Progenitor cell of endocrine pancreas (in vitro differentiated cells): ENCODE measurements around the gene SLX4IP. TPM values are rescaled to one million over a fixed set of nuclear protein-coding genes. Genes with fewer than 3 reads are reported as not detected.

Source experiments
- DNase-seq: peaks from one replicate; pipeline ENCODE4 v3.0.0; 2021; ENCODE audit warnings: low spot score; ENCODE audit not compliant: unreplicated experiment
- H3K27ac Mint-ChIP-seq: 2 replicates; pipeline ENCODE4 v1.8.0; 2021; ENCODE audit warnings: mild to moderate bottlenecking, moderate library complexity, mixed read lengths
- H3K27me3 Mint-ChIP-seq: 2 replicates; pipeline ENCODE4 v1.8.0; 2021; ENCODE audit warnings: mixed read lengths
- H3K36me3 Mint-ChIP-seq: 2 replicates; pipeline ENCODE4 v1.8.0; 2022; ENCODE audit warnings: mixed read lengths; ENCODE audit not compliant: insufficient read depth
- H3K4me1 Mint-ChIP-seq: 2 replicates; pipeline ENCODE4 v1.8.0; 2021; ENCODE audit warnings: low read depth, mixed read lengths
- H3K4me3 Mint-ChIP-seq: 2 replicates; pipeline ENCODE4 v1.8.0; 2021; ENCODE audit warnings: low read depth, mild to moderate bottlenecking, moderate library complexity, mixed read lengths
- H3K9me3 Mint-ChIP-seq: 2 replicates; pipeline ENCODE4 v1.8.0; 2021; ENCODE audit warnings: low read depth, mixed read lengths
- microRNA-seq: library from miRNA; unstranded; fragments of <30 nt; microRNA quantifications from one replicate; pipeline ENCODE4 v1.1.0, GENCODE V29; 2020; ENCODE audit warnings: borderline number of aligned reads; ENCODE audit not compliant: unreplicated experiment
- total RNA-seq: library from RNA; stranded (reverse); gene quantifications from 2 replicates; pipeline ENCODE4 v1.2.1, GENCODE V29; 2021
- TF ChIP-seq, protein P1 (sequence below): fragments of 200-600 bp; sonication (generic); IDR thresholded peaks from one replicate; pipeline ENCODE4 v1.5.0; 2021; ENCODE audit warnings: antibody characterized with exemption, mild to moderate bottlenecking; ENCODE audit not compliant: unreplicated experiment

Gene SLX4IP
- total RNA-seq, 1 donor from 2014 or later, result 12.0 TPM

DNA sequence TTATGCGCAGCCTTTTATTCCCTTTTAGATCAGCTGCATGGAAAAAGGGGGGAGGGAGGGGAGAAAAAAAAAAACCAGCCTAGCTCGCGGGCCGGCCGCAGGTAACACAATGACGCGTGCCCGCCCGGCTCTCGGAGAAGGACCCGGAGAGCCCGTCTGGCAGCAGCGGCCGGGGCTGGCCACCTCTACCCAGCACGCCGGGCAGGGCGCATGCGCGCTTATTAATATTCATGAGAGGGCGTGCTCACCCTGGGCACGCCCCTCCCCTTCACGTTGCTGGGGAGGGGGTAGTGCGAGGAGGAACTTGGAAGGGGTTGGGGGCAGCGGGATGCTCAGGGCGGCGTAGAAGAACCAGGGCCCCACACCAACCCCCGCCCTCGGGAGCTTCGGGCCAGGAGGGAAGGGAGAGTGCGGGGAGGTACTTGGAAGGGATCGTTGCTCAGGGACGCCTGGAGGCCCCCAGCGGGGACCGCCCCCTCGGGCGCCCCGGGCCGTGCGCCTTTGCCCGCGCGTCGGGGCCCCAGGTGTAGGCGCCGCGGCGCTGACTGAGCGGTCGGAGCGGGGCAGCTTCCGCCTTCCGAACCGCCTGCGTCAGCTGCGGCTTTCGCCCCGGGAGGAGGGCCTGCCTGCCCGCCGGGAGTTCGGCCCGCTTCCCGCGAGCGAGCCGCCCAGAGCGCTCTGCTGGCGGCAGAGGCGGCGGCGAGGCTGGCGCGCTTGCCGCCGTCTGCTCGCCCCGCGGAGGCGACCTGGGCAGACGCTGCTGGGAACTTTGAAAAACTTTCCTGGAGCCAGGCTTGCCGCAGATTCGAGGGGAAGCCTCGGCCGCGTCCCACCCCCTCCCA lies 239.0 kb downstream of the SLX4IP start, which contains the start of gene JAG1:
Gene JAG1, minus strand, starts transcription at position 158 of the 842 bp plus-strand sequence. CDS start 469 bp downstream, outside the sequence.
- Mint-ChIP-seq H3K27me3 (no peaks in the 10 kb centered on the region), H3K4me3 (peak within 1 kb of the TSS; percentile 99), H3K4me1 (peaks cover 37% of the 10 kb centered on the region), H3K36me3 (peaks cover 21% of the 10 kb centered on the region), H3K9me3 (no peaks in the 10 kb centered on the region), H3K27ac (peak within 1 kb of the TSS; percentile 99)
- DNase-seq, result peak; percentile 94
- TF ChIP-seq, protein P1, sequence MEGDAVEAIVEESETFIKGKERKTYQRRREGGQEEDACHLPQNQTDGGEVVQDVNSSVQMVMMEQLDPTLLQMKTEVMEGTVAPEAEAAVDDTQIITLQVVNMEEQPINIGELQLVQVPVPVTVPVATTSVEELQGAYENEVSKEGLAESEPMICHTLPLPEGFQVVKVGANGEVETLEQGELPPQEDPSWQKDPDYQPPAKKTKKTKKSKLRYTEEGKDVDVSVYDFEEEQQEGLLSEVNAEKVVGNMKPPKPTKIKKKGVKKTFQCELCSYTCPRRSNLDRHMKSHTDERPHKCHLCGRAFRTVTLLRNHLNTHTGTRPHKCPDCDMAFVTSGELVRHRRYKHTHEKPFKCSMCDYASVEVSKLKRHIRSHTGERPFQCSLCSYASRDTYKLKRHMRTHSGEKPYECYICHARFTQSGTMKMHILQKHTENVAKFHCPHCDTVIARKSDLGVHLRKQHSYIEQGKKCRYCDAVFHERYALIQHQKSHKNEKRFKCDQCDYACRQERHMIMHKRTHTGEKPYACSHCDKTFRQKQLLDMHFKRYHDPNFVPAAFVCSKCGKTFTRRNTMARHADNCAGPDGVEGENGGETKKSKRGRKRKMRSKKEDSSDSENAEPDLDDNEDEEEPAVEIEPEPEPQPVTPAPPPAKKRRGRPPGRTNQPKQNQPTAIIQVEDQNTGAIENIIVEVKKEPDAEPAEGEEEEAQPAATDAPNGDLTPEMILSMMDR, result no peak

DNA sequence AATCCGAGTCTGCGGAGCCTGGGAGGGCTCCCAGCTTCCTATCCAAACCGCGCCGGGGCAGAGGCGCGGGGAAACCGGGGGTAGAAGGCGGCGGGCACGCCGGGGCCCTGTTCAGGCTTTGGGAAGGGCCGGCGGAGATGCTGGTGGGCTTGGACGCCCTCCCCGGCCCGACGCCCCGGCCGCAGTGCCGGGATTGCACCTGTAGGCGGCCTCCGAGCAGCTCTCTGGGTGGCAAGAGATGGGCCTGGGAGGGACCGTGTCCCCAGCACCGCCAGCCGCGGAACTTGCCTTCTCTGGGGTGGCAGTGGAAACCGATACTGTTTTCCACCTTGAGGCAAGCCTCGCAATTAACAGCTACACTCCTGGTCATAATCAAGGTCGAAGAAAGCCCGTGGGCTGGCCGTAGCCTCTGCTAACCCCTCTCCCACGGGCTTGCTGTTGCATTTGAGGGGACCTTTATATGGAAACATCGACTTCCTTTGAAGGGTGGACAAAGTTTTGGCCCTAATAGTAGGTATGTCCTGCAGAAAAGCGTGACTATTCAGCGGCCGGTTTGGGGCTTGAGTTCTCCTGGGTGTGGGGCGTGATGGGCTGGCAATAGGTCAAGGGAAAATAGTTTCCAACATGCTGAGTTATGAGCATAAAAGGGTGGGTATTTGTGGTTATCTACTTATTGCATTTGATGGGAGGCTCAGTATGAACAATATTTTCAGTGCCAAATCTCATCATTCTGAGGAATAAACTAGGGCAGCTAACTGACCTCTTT lies 239.8 kb downstream of the SLX4IP start:
- peak overlapping the region; percentile 80 for H3K4me3 Mint-ChIP-seq
- H3K27me3 Mint-ChIP-seq, result no peaks in the 10 kb centered on the region
- peaks cover 18% of the 10 kb centered on the region for H3K36me3 Mint-ChIP-seq
- TF ChIP-seq, protein P1, result peak; percentile 84
- H3K27ac Mint-ChIP-seq, result peak overlapping the region; percentile 92
- peak; percentile 83 for DNase-seq
- H3K4me1 Mint-ChIP-seq, result peaks cover 32% of the 10 kb centered on the region
- H3K9me3 Mint-ChIP-seq, result no peaks in the 10 kb centered on the region

DNA sequence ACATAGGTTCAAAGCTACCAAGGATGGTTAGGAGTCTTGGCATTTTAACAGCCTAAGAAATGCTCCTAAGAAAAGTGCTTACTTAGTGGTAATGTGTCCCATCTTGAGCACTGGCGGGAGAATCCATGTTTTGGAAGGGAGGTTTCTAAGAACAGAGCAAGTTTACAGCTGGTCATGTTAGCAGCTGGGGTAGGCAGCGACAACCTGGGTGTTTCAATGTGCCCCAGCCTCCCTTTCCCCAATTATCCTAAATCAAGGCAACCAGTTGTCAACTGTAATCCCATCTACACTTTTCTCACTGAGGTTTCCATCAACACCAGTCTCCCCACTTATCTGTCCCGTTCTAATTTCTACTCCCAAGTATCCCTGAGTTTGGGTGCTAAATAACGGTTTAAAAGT lies 240.3 kb downstream of the SLX4IP start:
- no peaks in the 10 kb centered on the region for H3K27me3 Mint-ChIP-seq
- H3K4me1 Mint-ChIP-seq, result peaks cover 26% of the 10 kb centered on the region
- H3K9me3 Mint-ChIP-seq, result no peaks in the 10 kb centered on the region
- peak overlapping the region; percentile 92 for H3K27ac Mint-ChIP-seq
- H3K36me3 Mint-ChIP-seq, result peaks cover 15% of the 10 kb centered on the region
- TF ChIP-seq, protein P1, result no peak
- H3K4me3 Mint-ChIP-seq, result peak overlapping the region; percentile 80
- DNase-seq, result no peak

DNA sequence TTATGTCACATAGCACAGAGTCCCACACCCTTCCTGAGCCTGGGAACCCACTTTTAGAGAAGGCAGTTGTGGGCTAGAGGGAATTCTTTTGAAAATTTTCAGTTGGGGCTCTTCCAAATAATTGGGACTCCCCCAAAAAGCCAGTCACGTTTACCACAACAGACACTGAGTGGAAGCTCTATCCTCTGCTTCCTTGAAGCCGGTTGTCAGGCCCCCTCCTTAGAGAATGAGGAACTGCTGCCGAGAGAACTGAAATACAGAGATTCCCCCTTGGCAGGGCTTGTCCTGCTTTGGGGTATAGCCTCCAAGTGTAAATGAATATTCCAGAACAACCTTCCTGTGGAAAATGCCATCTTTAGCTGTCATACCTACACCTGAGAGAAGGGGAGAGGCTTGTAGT lies 241.4 kb downstream of the SLX4IP start:
- Mint-ChIP-seq H3K27me3 (no peaks in the 10 kb centered on the region), H3K9me3 (no peaks in the 10 kb centered on the region), H3K4me1 (peaks cover 19% of the 10 kb centered on the region), H3K27ac (no peak overlapping the region), H3K4me3 (no peak overlapping the region), H3K36me3 (peaks cover 5% of the 10 kb centered on the region)
- TF ChIP-seq, protein P1, result no peak
- DNase-seq, result no peak

Small RNA genes lying within 50 kb of the gene (microRNA-seq; reads per million reads assigned to microRNA genes)
- 4.8 reads per million for gene MIR6870

Other genes starting within 250 kb of the SLX4IP start
- gene SNAP25, start 216.5 kb upstream of the SLX4IP start, total RNA-seq, result 7.7 and 8.2 TPM in 2 replicates
- 17.8 and 18.7 TPM in 2 replicates for gene MKKS, start 1.1 kb upstream of the SLX4IP start, total RNA-seq
- 260 and 277 TPM in 2 replicates for gene JAG1, start 238.7 kb downstream of the SLX4IP start, total RNA-seq